H9 (cell line): ENCODE measurements around the gene LGALS14. TPM values are rescaled to one million over a fixed set of nuclear protein-coding genes. Genes with fewer than 3 reads are reported as not detected.

Experiments used
- DNase-seq: peaks from one replicate; pipeline ENCODE4 v3.0.0-alpha.2; 2017
- H2AFZ ChIP-seq: one replicate; pipeline ENCODE4 v1.6.1; 2013; ENCODE audit warnings: mild to moderate bottlenecking, low read length, control low read depth, moderate library complexity
- H2AK5ac ChIP-seq: 2 replicates; pipeline ENCODE4 v1.6.1; 2013; ENCODE audit warnings: low read length, control low read depth, mixed read lengths; ENCODE audit not compliant: insufficient read length
- H2BK120ac ChIP-seq: one replicate; pipeline ENCODE4 v1.6.1; 2013; ENCODE audit warnings: low read depth, mild to moderate bottlenecking, low read length, control low read depth, inconsistent platforms; ENCODE audit not compliant: poor library complexity, severe bottlenecking
- H2BK12ac ChIP-seq: 2 replicates; pipeline ENCODE4 v1.6.1; 2013; ENCODE audit warnings: low read length, control low read depth, mixed read lengths, low read depth; ENCODE audit not compliant: insufficient read length
- H2BK15ac ChIP-seq: 2 replicates; pipeline ENCODE4 v1.6.1; 2013; ENCODE audit warnings: low read depth, low read length, control low read depth
- H2BK20ac ChIP-seq: one replicate; pipeline ENCODE4 v1.6.1; 2013; ENCODE audit warnings: low read depth, mild to moderate bottlenecking, low read length, control low read depth, inconsistent platforms; ENCODE audit not compliant: poor library complexity, severe bottlenecking
- H2BK5ac ChIP-seq: 2 replicates; pipeline ENCODE4 v1.6.1; 2013; ENCODE audit warnings: low read length, control low read depth, mixed read lengths; ENCODE audit not compliant: insufficient read length
- H3K14ac ChIP-seq: 2 replicates; pipeline ENCODE4 v1.6.1; 2013; ENCODE audit warnings: low read length, control low read depth; ENCODE audit not compliant: insufficient read depth
- H3K18ac ChIP-seq: 2 replicates; pipeline ENCODE4 v1.6.1; 2013; ENCODE audit warnings: low read depth, mild to moderate bottlenecking, mixed read lengths, low read length, control low read depth; ENCODE audit not compliant: insufficient read length
- H3K23ac ChIP-seq: 2 replicates; pipeline ENCODE4 v1.6.1; 2013; ENCODE audit warnings: low read length, control low read depth, mixed read lengths, low read depth; ENCODE audit not compliant: insufficient read length
- H3K23me2 ChIP-seq: 2 replicates; pipeline ENCODE4 v1.6.1; 2013; ENCODE audit warnings: low read depth, mild to moderate bottlenecking, mixed read lengths, low read length, control low read depth; ENCODE audit not compliant: insufficient read length, poor library complexity, severe bottlenecking
- H3K27ac ChIP-seq: 2 replicates; pipeline ENCODE4 v1.5.1; 2013; ENCODE audit warnings: low read length, control low read depth, mixed read lengths, low read depth; ENCODE audit not compliant: insufficient read length
- H3K27me3 ChIP-seq: 2 replicates; pipeline ENCODE4 v1.6.1; 2013; ENCODE audit warnings: low read length, control low read depth, inconsistent platforms; ENCODE audit not compliant: insufficient read depth
- H3K4ac ChIP-seq: 2 replicates; pipeline ENCODE4 v1.6.1; 2013; ENCODE audit warnings: low read depth, mild to moderate bottlenecking, control low read depth, inconsistent platforms, low read length, moderate library complexity
- H3K4me1 ChIP-seq: 2 replicates; pipeline ENCODE4 v1.6.1; 2013; ENCODE audit warnings: low read length, control low read depth, inconsistent platforms; ENCODE audit not compliant: insufficient read depth
- H3K4me2 ChIP-seq: 2 replicates; pipeline ENCODE4 v1.6.1; 2013; ENCODE audit warnings: low read length, control low read depth, mixed read lengths; ENCODE audit not compliant: insufficient read length, insufficient read depth
- H3K56ac ChIP-seq: 2 replicates; pipeline ENCODE4 v1.6.1; 2013; ENCODE audit warnings: low read depth, mild to moderate bottlenecking, mixed read lengths, low read length, control low read depth; ENCODE audit not compliant: insufficient read length
- H3K79me1 ChIP-seq: 2 replicates; pipeline ENCODE4 v1.6.1; 2013; ENCODE audit warnings: low read depth, mild to moderate bottlenecking, moderate library complexity, low read length, control low read depth, inconsistent platforms; ENCODE audit not compliant: insufficient read depth, poor library complexity, severe bottlenecking
- H3K79me2 ChIP-seq: 2 replicates; pipeline ENCODE4 v1.6.1; 2013; ENCODE audit warnings: low read length, control low read depth, inconsistent platforms; ENCODE audit not compliant: insufficient read depth
- H3K9ac ChIP-seq: 2 replicates; pipeline ENCODE4 v1.6.1; 2013; ENCODE audit warnings: low read length, control low read depth, mixed read lengths; ENCODE audit not compliant: insufficient read length; ENCODE audit errors: extremely low read depth
- H3K9me3 ChIP-seq: one replicate; pipeline ENCODE4 v1.6.1; 2013; ENCODE audit warnings: low read depth, low read length, inconsistent platforms; ENCODE audit not compliant: control insufficient read depth
- H3T11ph ChIP-seq: one replicate; pipeline ENCODE4 v1.6.1; 2013; ENCODE audit warnings: mild to moderate bottlenecking, low read length, control low read depth, inconsistent platforms
- H4K20me1 ChIP-seq: one replicate; pipeline ENCODE4 v1.6.1; 2013; ENCODE audit not compliant: control insufficient read depth, insufficient read length, insufficient read depth
- H4K5ac ChIP-seq: 2 replicates; pipeline ENCODE4 v1.6.1; 2013; ENCODE audit warnings: low read depth, mild to moderate bottlenecking, mixed read lengths, low read length, control low read depth; ENCODE audit not compliant: insufficient read length
- H4K8ac ChIP-seq: replicated peaks from 2 replicates; pipeline ENCODE4 v1.6.1; 2013; ENCODE audit warnings: low read length, control low read depth, mixed read lengths, low read depth; ENCODE audit not compliant: insufficient read length
- H4K91ac ChIP-seq: 2 replicates; pipeline ENCODE4 v1.6.1; 2013; ENCODE audit warnings: low read depth, mild to moderate bottlenecking, moderate library complexity, mixed read lengths, low read length, control low read depth; ENCODE audit not compliant: insufficient read length
- H3K27ac Mint-ChIP-seq, 3 experiments: 2 replicates in 2 of 3; 3 replicates in 1 of 3; pipeline ENCODE4 v1.8.0; 2020 to 2021; ENCODE audit warnings: mixed read lengths in 3 of 3, mild to moderate bottlenecking in 1 of 3, moderate library complexity in 1 of 3
- H3K27me3 Mint-ChIP-seq: 2 replicates; pipeline ENCODE4 v1.8.0; 2021; ENCODE audit warnings: low read depth, mild to moderate bottlenecking, moderate library complexity, mixed read lengths
- H3K36me3 Mint-ChIP-seq, 3 experiments: 2 replicates in 2 of 3; 3 replicates in 1 of 3; pipeline ENCODE4 v1.8.0; 2020 to 2021; ENCODE audit warnings: low read depth in 3 of 3, mixed read lengths in 3 of 3; ENCODE audit not compliant: insufficient read depth in 1 of 3
- H3K4me1 Mint-ChIP-seq, 2 experiments: 2 replicates each; pipeline ENCODE4 v1.8.0; 2020; ENCODE audit warnings: mixed read lengths in 2 of 2
- H3K4me3 Mint-ChIP-seq, 2 experiments: 2 replicates in 1 of 2; 3 replicates in 1 of 2; pipeline ENCODE4 v1.8.0; 2020 to 2021; ENCODE audit warnings: mild to moderate bottlenecking in 2 of 2, mixed read lengths in 2 of 2, moderate library complexity in 1 of 2
- H3K9me3 Mint-ChIP-seq, 2 experiments: 2 replicates in 1 of 2; 3 replicates in 1 of 2; pipeline ENCODE4 v1.8.0; 2020; ENCODE audit warnings: mild to moderate bottlenecking in 2 of 2, mixed read lengths in 2 of 2, moderate library complexity in 1 of 2
- WGBS: extraction: QIAGEN DNeasy Blood & Tissue Kit; methylation state at CpG from one replicate; pipeline ENCODE4 v1.1.7; 2013; ENCODE audit warnings: missing lambda C conversion rate, low lambda C conversion rate, mixed read lengths; ENCODE audit not compliant: insufficient read length; ENCODE audit errors: extremely low coverage; 5-methylcytosine and 5-hydroxymethylcytosine counted together
- total RNA-seq: library from RNA; stranded (reverse); gene quantifications from 2 replicates; pipeline ENCODE4 v1.2.1, GENCODE V29; 2021
- TF ChIP-seq, protein P1 (sequence below): fragments of 200-600 bp; sonication (generic); conservative IDR thresholded peaks from 3 replicates; pipeline ENCODE4 v1.8.0; 2021; ENCODE audit warnings: antibody characterized with exemption, mild to moderate bottlenecking

LGALS14 gene
- total RNA-seq, 1 experiment from 2014 or later: not detected

DNA sequence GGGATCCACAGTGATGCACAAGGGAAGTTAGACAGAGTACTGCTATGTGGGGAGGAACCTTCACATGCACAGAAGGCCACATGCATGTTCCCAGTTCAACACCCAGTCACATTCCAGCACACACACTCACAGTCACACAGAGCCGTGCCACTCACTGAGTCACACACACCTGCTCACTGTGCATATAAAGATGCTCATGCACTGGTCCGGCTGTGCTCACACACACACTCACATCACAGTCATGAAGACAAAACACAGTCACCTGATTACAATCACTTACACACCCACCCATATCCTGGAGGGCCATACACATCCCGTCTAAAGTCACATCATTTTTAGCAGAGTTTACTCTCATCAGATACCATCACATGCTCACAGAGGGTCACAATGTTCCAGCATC is 33.1 kb downstream of the LGALS14 start:
- Mint-ChIP-seq H3K9me3 (peaks cover 0 to 2% of the 10 kb centered on the region in 2 experiments; a peak in 1 of 5 replicates), H3K4me1 (no peaks in the 10 kb centered on the region; a peak in 1 of 4 replicates), H3K27me3 (peaks cover 5% of the 10 kb centered on the region), H3K27ac (no peak overlapping the region), H3K36me3 (no peaks in the 10 kb centered on the region), H3K4me3 (no peak overlapping the region)
- Histone ChIP-seq H4K20me1 (no peaks in the 10 kb centered on the region), H2AFZ (no peak overlapping the region), H2BK15ac (no peak overlapping the region), H2BK12ac (no peak overlapping the region), H2BK5ac (no peak overlapping the region), H3K4ac (no peak overlapping the region), H2BK20ac (no peak overlapping the region), H3K9ac (no peak overlapping the region), H4K8ac (no peak overlapping the region), H3K27me3 (no peaks in the 10 kb centered on the region), H3K4me1 (no peaks in the 10 kb centered on the region; the same call in 1 of the 2 replicates), H2BK120ac (no peak overlapping the region), H2AK5ac (no peak overlapping the region), H3K79me2 (no peaks in the 10 kb centered on the region), H3K9me3 (no peaks in the 10 kb centered on the region), H3T11ph (no peak overlapping the region), H3K56ac (no peak overlapping the region), H3K79me1 (no peaks in the 10 kb centered on the region), H4K5ac (no peak overlapping the region), H3K4me2 (no peak overlapping the region), H3K27ac (no peak overlapping the region), H3K23ac (no peak overlapping the region), H3K14ac (no peak overlapping the region), H3K18ac (no peak overlapping the region), H3K23me2 (no peaks in the 10 kb centered on the region), H4K91ac (no peak overlapping the region)
- TF ChIP-seq, protein P1, sequence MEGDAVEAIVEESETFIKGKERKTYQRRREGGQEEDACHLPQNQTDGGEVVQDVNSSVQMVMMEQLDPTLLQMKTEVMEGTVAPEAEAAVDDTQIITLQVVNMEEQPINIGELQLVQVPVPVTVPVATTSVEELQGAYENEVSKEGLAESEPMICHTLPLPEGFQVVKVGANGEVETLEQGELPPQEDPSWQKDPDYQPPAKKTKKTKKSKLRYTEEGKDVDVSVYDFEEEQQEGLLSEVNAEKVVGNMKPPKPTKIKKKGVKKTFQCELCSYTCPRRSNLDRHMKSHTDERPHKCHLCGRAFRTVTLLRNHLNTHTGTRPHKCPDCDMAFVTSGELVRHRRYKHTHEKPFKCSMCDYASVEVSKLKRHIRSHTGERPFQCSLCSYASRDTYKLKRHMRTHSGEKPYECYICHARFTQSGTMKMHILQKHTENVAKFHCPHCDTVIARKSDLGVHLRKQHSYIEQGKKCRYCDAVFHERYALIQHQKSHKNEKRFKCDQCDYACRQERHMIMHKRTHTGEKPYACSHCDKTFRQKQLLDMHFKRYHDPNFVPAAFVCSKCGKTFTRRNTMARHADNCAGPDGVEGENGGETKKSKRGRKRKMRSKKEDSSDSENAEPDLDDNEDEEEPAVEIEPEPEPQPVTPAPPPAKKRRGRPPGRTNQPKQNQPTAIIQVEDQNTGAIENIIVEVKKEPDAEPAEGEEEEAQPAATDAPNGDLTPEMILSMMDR: no peak
- DNase-seq: no peak
- no CpG with 5 or more reads among the region's 3 CpGs for WGBS
